ENCODE results near the gene ANKFY1.

DNA sequence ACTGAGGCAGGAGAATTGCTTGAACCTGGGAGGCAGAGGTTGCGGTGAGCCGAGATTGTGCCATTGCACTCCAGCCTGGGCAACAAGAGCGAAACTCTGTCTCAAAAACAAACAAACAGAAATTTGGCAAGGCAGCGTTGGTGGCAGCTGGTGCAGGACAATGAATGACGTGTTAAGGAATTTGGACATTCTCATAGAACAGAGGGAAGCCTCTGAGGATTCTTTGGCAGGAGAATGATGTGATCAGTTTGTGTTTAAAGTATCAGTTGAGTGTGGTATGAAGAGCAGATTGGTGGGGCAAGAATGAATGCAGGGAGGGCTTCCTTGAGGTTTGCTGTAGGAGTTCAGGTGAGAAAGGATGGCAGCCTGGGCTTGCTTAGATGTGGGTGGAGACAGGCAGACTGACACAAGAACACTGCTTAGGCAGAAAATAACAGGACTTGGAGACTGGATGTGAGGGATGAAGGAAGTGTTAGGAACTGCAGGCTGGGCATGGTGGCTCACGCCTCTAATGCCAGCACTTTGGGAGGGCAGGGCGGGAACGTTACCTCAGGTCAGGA lies 115.9 kb downstream of the ANKFY1 start:
- TF ChIP-seq, protein P1, sequence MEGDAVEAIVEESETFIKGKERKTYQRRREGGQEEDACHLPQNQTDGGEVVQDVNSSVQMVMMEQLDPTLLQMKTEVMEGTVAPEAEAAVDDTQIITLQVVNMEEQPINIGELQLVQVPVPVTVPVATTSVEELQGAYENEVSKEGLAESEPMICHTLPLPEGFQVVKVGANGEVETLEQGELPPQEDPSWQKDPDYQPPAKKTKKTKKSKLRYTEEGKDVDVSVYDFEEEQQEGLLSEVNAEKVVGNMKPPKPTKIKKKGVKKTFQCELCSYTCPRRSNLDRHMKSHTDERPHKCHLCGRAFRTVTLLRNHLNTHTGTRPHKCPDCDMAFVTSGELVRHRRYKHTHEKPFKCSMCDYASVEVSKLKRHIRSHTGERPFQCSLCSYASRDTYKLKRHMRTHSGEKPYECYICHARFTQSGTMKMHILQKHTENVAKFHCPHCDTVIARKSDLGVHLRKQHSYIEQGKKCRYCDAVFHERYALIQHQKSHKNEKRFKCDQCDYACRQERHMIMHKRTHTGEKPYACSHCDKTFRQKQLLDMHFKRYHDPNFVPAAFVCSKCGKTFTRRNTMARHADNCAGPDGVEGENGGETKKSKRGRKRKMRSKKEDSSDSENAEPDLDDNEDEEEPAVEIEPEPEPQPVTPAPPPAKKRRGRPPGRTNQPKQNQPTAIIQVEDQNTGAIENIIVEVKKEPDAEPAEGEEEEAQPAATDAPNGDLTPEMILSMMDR (IDR thresholded peaks at IDR 0.05; ENCODE audit: extremely low read depth in 1 of 2, insufficient read depth in 1 of 2, low read depth in 1 of 2, low read length in 2 of 2), result no peak
- TF ChIP-seq EZH2 (IDR thresholded peaks at IDR 0.05; ENCODE audit: borderline replicate concordance, low read depth, low read length, severe bottlenecking) (no peak), POLR2AphosphoS5 (IDR thresholded peaks at IDR 0.05; ENCODE audit: insufficient read depth, low read depth, low read length) (no peak), FOS (IDR thresholded peaks at IDR 0.05; ENCODE audit: borderline replicate concordance, insufficient read depth, low read length) (no peak), POLR2A (IDR thresholded peaks at IDR 0.05; ENCODE audit: low read depth, low read length) (no peak), JUN (IDR thresholded peaks at IDR 0.05; ENCODE audit: borderline replicate concordance, insufficient read depth, insufficient read length, low read depth) (no peak)
- TF ChIP-seq, protein P2, sequence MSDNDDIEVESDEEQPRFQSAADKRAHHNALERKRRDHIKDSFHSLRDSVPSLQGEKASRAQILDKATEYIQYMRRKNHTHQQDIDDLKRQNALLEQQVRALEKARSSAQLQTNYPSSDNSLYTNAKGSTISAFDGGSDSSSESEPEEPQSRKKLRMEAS (IDR thresholded peaks at IDR 0.05; ENCODE audit: insufficient read depth, insufficient read length), result no peak

All from endothelial cell of umbilical vein (primary cell).